Measurements from ENCODE around the gene NAT14. TPM values are rescaled to one million over a fixed set of nuclear protein-coding genes. Genes with fewer than 3 reads are reported as not detected.
A peak's percentile ranks its signal among the peaks of the same experiment; 100 is the strongest.

The NAT14 gene
- total RNA-seq, 1 experiment from 2014 or later: 49.6 TPM

GRCh38 chr19:55525289-55526101 is 40.5 kb downstream of the NAT14 start:
- no peaks in the 10 kb centered on the region for H3K9me3 Mint-ChIP-seq (ENCODE audit: low read depth, unreplicated experiment)
- TF ChIP-seq, protein P1, sequence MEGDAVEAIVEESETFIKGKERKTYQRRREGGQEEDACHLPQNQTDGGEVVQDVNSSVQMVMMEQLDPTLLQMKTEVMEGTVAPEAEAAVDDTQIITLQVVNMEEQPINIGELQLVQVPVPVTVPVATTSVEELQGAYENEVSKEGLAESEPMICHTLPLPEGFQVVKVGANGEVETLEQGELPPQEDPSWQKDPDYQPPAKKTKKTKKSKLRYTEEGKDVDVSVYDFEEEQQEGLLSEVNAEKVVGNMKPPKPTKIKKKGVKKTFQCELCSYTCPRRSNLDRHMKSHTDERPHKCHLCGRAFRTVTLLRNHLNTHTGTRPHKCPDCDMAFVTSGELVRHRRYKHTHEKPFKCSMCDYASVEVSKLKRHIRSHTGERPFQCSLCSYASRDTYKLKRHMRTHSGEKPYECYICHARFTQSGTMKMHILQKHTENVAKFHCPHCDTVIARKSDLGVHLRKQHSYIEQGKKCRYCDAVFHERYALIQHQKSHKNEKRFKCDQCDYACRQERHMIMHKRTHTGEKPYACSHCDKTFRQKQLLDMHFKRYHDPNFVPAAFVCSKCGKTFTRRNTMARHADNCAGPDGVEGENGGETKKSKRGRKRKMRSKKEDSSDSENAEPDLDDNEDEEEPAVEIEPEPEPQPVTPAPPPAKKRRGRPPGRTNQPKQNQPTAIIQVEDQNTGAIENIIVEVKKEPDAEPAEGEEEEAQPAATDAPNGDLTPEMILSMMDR (IDR thresholded peaks at IDR 0.05; ENCODE audit: unreplicated experiment): no peak
- no peak for DNase-seq
- no peaks in the 10 kb centered on the region for H3K27me3 Mint-ChIP-seq (ENCODE audit: unreplicated experiment)
- H3K27ac Mint-ChIP-seq (ENCODE audit: unreplicated experiment): no peak overlapping the region
- CTCF ChIA-PET: interaction anchor here (0.8 to 1.5 kb wide), 4 partner anchors 58 to 106 kb away, joined by 3 to 9 read pairs (median 6); partner anchors contain the start of gene ZNF865
- no TSS peak for BruUV-seq (replicated peaks)
- no peaks in the 10 kb centered on the region for H3K36me3 Mint-ChIP-seq (ENCODE audit: insufficient read depth, unreplicated experiment)
- no peaks in the 10 kb centered on the region for H3K4me1 Mint-ChIP-seq (ENCODE audit: low read depth, unreplicated experiment)
- no peak overlapping the region for H3K4me3 Mint-ChIP-seq (ENCODE audit: low read depth, unreplicated experiment)
- intact Hi-C loops (cut with micrococcal nuclease; ENCODE audit: unreplicated experiment): no loop called here

- no TSS peak for BruUV-seq (replicated peaks)
- H3K4me1 Mint-ChIP-seq (ENCODE audit: low read depth, unreplicated experiment): no peaks in the 10 kb centered on the region
- CTCF ChIA-PET: interaction anchor here (0.6 to 1.5 kb wide), 4 partner anchors 48 to 105 kb away, joined by 3 to 9 read pairs (median 4); partner anchors contain the start of gene ZNF865
- TF ChIP-seq, protein P1 (IDR thresholded peaks at IDR 0.05; ENCODE audit: unreplicated experiment): no peak
- no peak overlapping the region for H3K27ac Mint-ChIP-seq (ENCODE audit: unreplicated experiment)
- H3K9me3 Mint-ChIP-seq (ENCODE audit: low read depth, unreplicated experiment): no peaks in the 10 kb centered on the region
- DNase-seq: peak; percentile 81
- intact Hi-C loops (cut with micrococcal nuclease; ENCODE audit: unreplicated experiment): no loop called here
- no peaks in the 10 kb centered on the region for H3K36me3 Mint-ChIP-seq (ENCODE audit: insufficient read depth, unreplicated experiment)
- no peaks in the 10 kb centered on the region for H3K27me3 Mint-ChIP-seq (ENCODE audit: unreplicated experiment)
- no peak overlapping the region for H3K4me3 Mint-ChIP-seq (ENCODE audit: low read depth, unreplicated experiment)
Observed at GRCh38 chr19:55526216-55527196, 41.5 kb downstream of the NAT14 start.

DNA sequence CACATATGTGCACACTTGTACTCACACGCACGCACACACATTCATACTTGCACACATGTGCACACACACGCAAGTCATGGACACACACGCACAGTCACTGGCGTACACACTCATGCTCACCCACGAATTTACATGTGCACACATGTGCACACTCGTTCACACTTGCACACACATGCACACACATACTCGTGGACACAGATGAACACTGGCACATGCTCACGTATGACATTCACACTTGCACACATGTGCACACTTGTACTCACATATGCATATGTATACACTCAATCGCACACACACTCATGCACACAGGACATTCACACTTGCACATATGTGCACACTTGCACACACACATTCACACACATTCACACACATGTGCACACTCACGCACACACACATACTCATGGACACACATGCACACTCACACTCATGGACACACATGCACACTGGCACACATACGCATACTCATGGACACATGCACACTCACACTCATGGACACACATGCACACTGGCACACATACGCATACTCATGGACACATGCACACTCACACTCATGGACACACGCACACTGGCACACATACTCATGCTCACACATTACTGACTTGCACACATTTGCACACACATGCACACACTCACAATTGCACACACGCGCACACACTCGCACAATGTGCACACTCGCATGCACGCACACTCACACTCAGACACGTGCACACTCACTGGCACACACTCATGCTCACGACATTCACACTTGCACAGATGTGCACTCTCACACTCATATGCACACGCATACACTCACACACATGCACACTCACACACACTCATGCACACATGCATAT is 42.4 kb downstream of the NAT14 start:
- Mint-ChIP-seq H3K4me3 (ENCODE audit: low read depth, unreplicated experiment) (no peak overlapping the region), H3K4me1 (ENCODE audit: low read depth, unreplicated experiment) (no peaks in the 10 kb centered on the region), H3K27ac (ENCODE audit: unreplicated experiment) (no peak overlapping the region), H3K27me3 (ENCODE audit: unreplicated experiment) (no peaks in the 10 kb centered on the region), H3K9me3 (ENCODE audit: low read depth, unreplicated experiment) (no peaks in the 10 kb centered on the region), H3K36me3 (ENCODE audit: insufficient read depth, unreplicated experiment) (no peaks in the 10 kb centered on the region)
- TF ChIP-seq, protein P1 (IDR thresholded peaks at IDR 0.05; ENCODE audit: unreplicated experiment): no peak
- intact Hi-C loops (cut with micrococcal nuclease; ENCODE audit: unreplicated experiment): no loop called here
- BruUV-seq (replicated peaks): no TSS peak
- CTCF ChIA-PET: interaction anchor here (0.6 kb wide), 1 partner anchor 47 kb away, joined by 3 read pairs; no protein-coding TSS in a partner anchor
- DNase-seq: no peak

Data from Calu3 (cell line).